Neural crest cell (in vitro differentiated cells): ENCODE results near the gene SLC37A4. TPM values are rescaled to one million over a fixed set of nuclear protein-coding genes. Genes with fewer than 3 reads are reported as not detected.
"Not testable (repeated sequence)": the region's sequence is repeated elsewhere in the genome, so short reads cannot be mapped to it uniquely, and the experiment has no call there.

ENCODE experiments used
- DNase-seq: peaks from one replicate; pipeline ENCODE4 v3.0.0; 2021; ENCODE audit warnings: low read depth, mixed read lengths, low spot score
- H3K27ac Mint-ChIP-seq: one replicate; pipeline ENCODE4 v1.8.0; 2021; ENCODE audit warnings: mild to moderate bottlenecking, mixed read lengths; ENCODE audit not compliant: unreplicated experiment
- H3K27me3 Mint-ChIP-seq: 2 replicates; pipeline ENCODE4 v1.8.0; 2021; ENCODE audit warnings: low read depth, mild to moderate bottlenecking, mixed read lengths
- H3K36me3 Mint-ChIP-seq: 2 replicates; pipeline ENCODE4 v1.8.0; 2021; ENCODE audit warnings: low read depth, mild to moderate bottlenecking, mixed read lengths
- H3K4me1 Mint-ChIP-seq: 2 replicates; pipeline ENCODE4 v1.8.0; 2021; ENCODE audit warnings: mixed read lengths
- H3K4me3 Mint-ChIP-seq: one replicate; pipeline ENCODE4 v1.8.0; 2021; ENCODE audit warnings: mild to moderate bottlenecking, mixed read lengths
- H3K9me3 Mint-ChIP-seq: 2 replicates; pipeline ENCODE4 v1.8.0; 2021; ENCODE audit warnings: mixed read lengths
- CTCF ChIP-seq: fragments of 200-600 bp; sonication (generic); conservative IDR thresholded peaks from 2 replicates; pipeline ENCODE4 v1.5.0; 2021; ENCODE audit warnings: antibody characterized with exemption, mild to moderate bottlenecking
- total RNA-seq: library from RNA; stranded (reverse); gene quantifications from 2 replicates; pipeline ENCODE4 v1.2.1, GENCODE V29; 2021

Gene SLC37A4
- total RNA-seq, 1 donor from 2014 or later: 50.3 TPM

DNA sequence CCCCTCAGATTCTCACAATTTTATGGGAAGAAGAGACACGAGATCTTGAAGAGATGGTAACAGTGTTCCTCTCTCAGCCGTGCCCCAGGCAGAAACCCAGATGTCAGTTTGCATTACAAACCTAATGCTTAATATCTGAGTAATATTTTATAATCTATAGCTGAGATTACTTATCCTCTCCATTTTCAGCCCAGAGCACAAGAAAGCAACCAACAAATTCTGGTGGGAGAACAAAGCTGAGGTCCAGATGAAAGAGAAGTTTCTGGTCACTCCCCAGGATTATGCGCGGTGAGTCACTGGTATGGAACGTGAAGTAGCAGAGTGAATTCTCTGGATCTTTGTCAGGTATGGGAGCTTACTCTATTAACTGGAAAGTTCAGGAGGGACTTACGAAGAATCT, 31.9 kb downstream of the SLC37A4 start:
- H3K27ac Mint-ChIP-seq: peak overlapping the region; percentile 63
- no peak for DNase-seq
- peak overlapping the region; percentile 99 for H3K4me3 Mint-ChIP-seq
- no peaks in the 10 kb centered on the region for H3K27me3 Mint-ChIP-seq
- H3K4me1 Mint-ChIP-seq: peaks cover 35% of the 10 kb centered on the region
- no peak for TF ChIP-seq CTCF
- H3K36me3 Mint-ChIP-seq: peaks cover 6% of the 10 kb centered on the region
- no peaks in the 10 kb centered on the region for H3K9me3 Mint-ChIP-seq

GRCh38 chr11:118998388-118998717, 32.3 kb downstream of the SLC37A4 start:
- TF ChIP-seq CTCF: no peak
- Mint-ChIP-seq H3K27me3 (no peaks in the 10 kb centered on the region), H3K4me3 (peak overlapping the region; percentile 99), H3K4me1 (peaks cover 35% of the 10 kb centered on the region), H3K36me3 (peaks cover 8% of the 10 kb centered on the region), H3K27ac (peak overlapping the region; percentile 63), H3K9me3 (no peaks in the 10 kb centered on the region)
- no peak for DNase-seq

- Mint-ChIP-seq H3K36me3 (peaks cover 6% of the 10 kb centered on the region), H3K4me3 (peak within 1 kb of the TSS; percentile 99), H3K9me3 (no peaks in the 10 kb centered on the region), H3K27me3 (no peaks in the 10 kb centered on the region), H3K4me1 (peaks cover 35% of the 10 kb centered on the region), H3K27ac (peak within 1 kb of the TSS; percentile 98)
- DNase-seq: peak; percentile 96
- TF ChIP-seq CTCF: no peak
Observed at GRCh38 chr11:118997627-118998387, 32.9 kb downstream of the SLC37A4 start, which contains the start of gene CENATAC. Gene CENATAC, plus strand, starts transcription at chr11:118998138. Its CDS starts 60 bp downstream, at chr11:118998198.

DNA sequence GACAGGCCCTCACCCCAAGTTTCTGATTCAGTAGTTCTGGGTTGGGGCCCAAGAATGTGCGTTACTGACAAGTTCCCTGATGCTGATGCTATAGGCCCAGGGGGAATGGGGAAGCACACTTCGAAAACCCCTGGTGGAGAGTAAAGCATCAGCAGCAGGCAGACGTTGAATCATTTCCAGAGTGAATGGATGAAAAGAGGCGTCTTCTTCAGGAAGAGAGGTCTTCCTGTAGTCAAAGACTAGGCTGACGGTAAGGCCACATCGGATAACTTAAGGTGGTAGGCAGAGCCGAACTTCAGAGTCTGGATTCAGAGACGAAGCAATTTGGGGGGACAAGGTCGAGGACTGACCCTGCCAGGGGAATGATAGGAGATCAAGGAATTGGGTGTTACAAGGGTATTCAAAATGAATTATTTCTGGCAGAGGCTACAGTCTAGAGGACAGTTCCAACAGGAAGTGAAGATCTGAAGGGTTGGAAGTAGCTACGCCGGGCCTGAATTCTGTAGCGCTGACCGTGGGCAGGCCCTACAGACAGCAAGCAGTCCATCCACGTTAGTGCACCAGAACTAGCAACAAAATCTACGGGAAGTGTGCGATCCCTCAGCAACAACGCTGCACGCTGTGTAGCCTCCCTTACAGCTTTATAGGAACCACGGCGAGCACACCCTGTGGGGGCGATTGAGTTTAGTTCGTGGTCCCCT, 33.6 kb downstream of the SLC37A4 start:
- Mint-ChIP-seq H3K36me3 (peaks cover 6% of the 10 kb centered on the region), H3K4me3 (peak overlapping the region; percentile 99), H3K9me3 (no peaks in the 10 kb centered on the region), H3K27ac (peak overlapping the region; percentile 94), H3K4me1 (peaks cover 35% of the 10 kb centered on the region), H3K27me3 (no peaks in the 10 kb centered on the region)
- peak; percentile 53 for TF ChIP-seq CTCF
- no peak for DNase-seq

GRCh38 chr11:118991486-118992038, 39.1 kb downstream of the SLC37A4 start:
- not testable (repeated sequence) for H3K27ac Mint-ChIP-seq, H3K4me3 Mint-ChIP-seq, H3K36me3 Mint-ChIP-seq

GRCh38 chr11:118988280-118988679, 42.4 kb downstream of the SLC37A4 start:
- Mint-ChIP-seq H3K9me3 (no peaks in the 10 kb centered on the region), H3K36me3 (peaks cover 3% of the 10 kb centered on the region), H3K27ac (no peak overlapping the region), H3K4me1 (no peaks in the 10 kb centered on the region), H3K4me3 (no peak overlapping the region), H3K27me3 (no peaks in the 10 kb centered on the region)
- TF ChIP-seq CTCF: no peak
- DNase-seq: no peak

More at GRCh38 chr11:118991486-118992038, 39.1 kb downstream of the SLC37A4 start:
- not testable (repeated sequence) for H3K27me3 Mint-ChIP-seq, H3K4me1 Mint-ChIP-seq, H3K9me3 Mint-ChIP-seq, DNase-seq
